ENCODE results near the gene DPYSL5.

DPYSL5 gene

GRCh38 chr2:26915316-26915715 is 67.4 kb downstream of the DPYSL5 start:
- Histone ChIP-seq H3K4me3 (ENCODE audit: low read depth in 1 of 2, low read length in 2 of 2) (no peak overlapping the region), H3K79me2 (ENCODE audit: insufficient read depth, low read length) (no peaks in the 10 kb centered on the region), H3K4me1 (ENCODE audit: insufficient read depth, low read length) (no peaks in the 10 kb centered on the region), H2AFZ (ENCODE audit: low read depth, low read length) (no peak overlapping the region), H3K27me3 (ENCODE audit: insufficient read depth, low read length, poor library complexity) (peaks cover 28% of the 10 kb centered on the region), H3K9ac (ENCODE audit: low read depth, low read length) (no peak overlapping the region), H4K20me1 (ENCODE audit: insufficient read depth, low read length) (no peaks in the 10 kb centered on the region), H3K4me2 (ENCODE audit: insufficient read depth, low read length) (no peak overlapping the region), H3K27ac (ENCODE audit: low read length) (no peak overlapping the region), H3K9me3 (ENCODE audit: insufficient read depth, low read length, severe bottlenecking) (no peaks in the 10 kb centered on the region), H3K36me3 (ENCODE audit: insufficient read depth, low read length) (no peaks in the 10 kb centered on the region)
- ATAC-seq (ENCODE audit: insufficient read depth, low read depth), result no peak
- TF ChIP-seq CTCF (IDR thresholded peaks at IDR 0.05; ENCODE audit: borderline replicate concordance, extremely low read depth, low read length, poor library complexity, severe bottlenecking), result no peak
- no peak for DNase-seq

- H3K9ac ChIP-seq (ENCODE audit: low read depth, low read length), result no peak overlapping the region
- DNase-seq, result no peak
- H3K27ac ChIP-seq (ENCODE audit: low read length), result no peak overlapping the region
- no peaks in the 10 kb centered on the region for H3K79me2 ChIP-seq (ENCODE audit: insufficient read depth, low read length)
- no peak overlapping the region for H3K4me2 ChIP-seq (ENCODE audit: insufficient read depth, low read length)
- no peak overlapping the region for H3K4me3 ChIP-seq (ENCODE audit: low read depth in 1 of 2, low read length in 2 of 2)
- H3K27me3 ChIP-seq (ENCODE audit: insufficient read depth, low read length, poor library complexity), result peaks cover 28% of the 10 kb centered on the region
- TF ChIP-seq EZH2 (IDR thresholded peaks at IDR 0.05; ENCODE audit: borderline replicate concordance, low read depth, low read length, severe bottlenecking) (no peak), CTCF (IDR thresholded peaks at IDR 0.05; ENCODE audit: borderline replicate concordance, extremely low read depth, low read length, poor library complexity, severe bottlenecking) (no peak)
- no peaks in the 10 kb centered on the region for H3K36me3 ChIP-seq (ENCODE audit: insufficient read depth, low read length)
- ATAC-seq (ENCODE audit: insufficient read depth, low read depth), result no peak
- H3K4me1 ChIP-seq (ENCODE audit: insufficient read depth, low read length), result no peaks in the 10 kb centered on the region
- H4K20me1 ChIP-seq (ENCODE audit: insufficient read depth, low read length), result no peaks in the 10 kb centered on the region
- H3K9me3 ChIP-seq (ENCODE audit: insufficient read depth, low read length, severe bottlenecking), result no peaks in the 10 kb centered on the region
- H2AFZ ChIP-seq (ENCODE audit: low read depth, low read length), result no peak overlapping the region
Observed at GRCh38 chr2:26916128-26916692, 68.3 kb downstream of the DPYSL5 start.

GRCh38 chr2:26917135-26917836 is 69.4 kb downstream of the DPYSL5 start:
- DNase-seq (no peak), ATAC-seq (ENCODE audit: insufficient read depth, low read depth) (no peak)
- no peak overlapping the region for H3K4me3 ChIP-seq (ENCODE audit: low read depth in 1 of 2, low read length in 2 of 2)
- H3K27me3 ChIP-seq (ENCODE audit: insufficient read depth, low read length, poor library complexity), result peaks cover 28% of the 10 kb centered on the region
- no peak for TF ChIP-seq EZH2 (IDR thresholded peaks at IDR 0.05; ENCODE audit: borderline replicate concordance, low read depth, low read length, severe bottlenecking)
- no peak for TF ChIP-seq CTCF (IDR thresholded peaks at IDR 0.05; ENCODE audit: borderline replicate concordance, extremely low read depth, low read length, poor library complexity, severe bottlenecking)
- H4K20me1 ChIP-seq (ENCODE audit: insufficient read depth, low read length), result no peaks in the 10 kb centered on the region
- no peaks in the 10 kb centered on the region for H3K36me3 ChIP-seq (ENCODE audit: insufficient read depth, low read length)
- no peaks in the 10 kb centered on the region for H3K9me3 ChIP-seq (ENCODE audit: insufficient read depth, low read length, severe bottlenecking)
- H3K27ac ChIP-seq (ENCODE audit: low read length), result no peak overlapping the region
- H3K4me1 ChIP-seq (ENCODE audit: insufficient read depth, low read length), result no peaks in the 10 kb centered on the region
- H3K9ac ChIP-seq (ENCODE audit: low read depth, low read length), result no peak overlapping the region
- H3K4me2 ChIP-seq (ENCODE audit: insufficient read depth, low read length), result no peak overlapping the region
- H2AFZ ChIP-seq (ENCODE audit: low read depth, low read length), result no peak overlapping the region
- no peaks in the 10 kb centered on the region for H3K79me2 ChIP-seq (ENCODE audit: insufficient read depth, low read length)

Data from DND-41 (cell line).